ENCODE results near the gene WDR77.

WDR77 gene

GRCh38 chr1:111448918-111449702, at the start of gene WDR77, which contains the start of gene ATP5PB:
TSS of gene WDR77 (minus strand) at chr1:111449256. CDS start at chr1:111449169, 87 bp downstream.
TSS of gene ATP5PB (plus strand) at chr1:111449464. CDS start at chr1:111449542, 78 bp downstream.
- in situ Hi-C loops (cut with MboI; ENCODE audit: low sequenced_read_pairs, unreplicated experiment) = no loop called here
- TF ChIP-seq CTCF (IDR thresholded peaks at IDR 0.05; ENCODE audit: borderline replicate concordance, control extremely low read depth, extremely low read depth, insufficient read depth, missing control alignments) = no peak
- peak; percentile 98 for DNase-seq (ENCODE audit: low spot score)

- TF ChIP-seq CTCF (IDR thresholded peaks at IDR 0.05; ENCODE audit: borderline replicate concordance, control extremely low read depth, extremely low read depth, insufficient read depth, missing control alignments) = no peak
- in situ Hi-C loops (cut with MboI; ENCODE audit: low sequenced_read_pairs, unreplicated experiment) = no loop called here
- DNase-seq (ENCODE audit: low spot score) = no peak
Observed at GRCh38 chr1:111497592-111497991, 48.5 kb upstream of the WDR77 start.

- DNase-seq (ENCODE audit: low spot score) = no peak
- no peak for TF ChIP-seq CTCF (IDR thresholded peaks at IDR 0.05; ENCODE audit: borderline replicate concordance, control extremely low read depth, extremely low read depth, insufficient read depth, missing control alignments)
- in situ Hi-C loops (cut with MboI; ENCODE audit: low sequenced_read_pairs, unreplicated experiment) = no loop called here
Observed at GRCh38 chr1:111496398-111496797, 47.3 kb upstream of the WDR77 start.

- in situ Hi-C loops (cut with MboI; ENCODE audit: low sequenced_read_pairs, unreplicated experiment) = no loop called here
- no peak for DNase-seq (ENCODE audit: low spot score)
- TF ChIP-seq CTCF (IDR thresholded peaks at IDR 0.05; ENCODE audit: borderline replicate concordance, control extremely low read depth, extremely low read depth, insufficient read depth, missing control alignments) = no peak
Observed at GRCh38 chr1:111491070-111491469, 42.0 kb upstream of the WDR77 start.

- no peak for TF ChIP-seq CTCF (IDR thresholded peaks at IDR 0.05; ENCODE audit: borderline replicate concordance, control extremely low read depth, extremely low read depth, insufficient read depth, missing control alignments)
- DNase-seq (ENCODE audit: low spot score) = no peak
- in situ Hi-C loops (cut with MboI; ENCODE audit: low sequenced_read_pairs, unreplicated experiment) = no loop called here
Observed at GRCh38 chr1:111490220-111490619, 41.2 kb upstream of the WDR77 start.

GRCh38 chr1:111489604-111490003, 40.5 kb upstream of the WDR77 start:
- DNase-seq (ENCODE audit: low spot score) = no peak
- TF ChIP-seq CTCF (IDR thresholded peaks at IDR 0.05; ENCODE audit: borderline replicate concordance, control extremely low read depth, extremely low read depth, insufficient read depth, missing control alignments) = no peak
- in situ Hi-C loops (cut with MboI; ENCODE audit: low sequenced_read_pairs, unreplicated experiment) = no loop called here
